ENCODE data around the gene DSC2.

DSC2 gene

DNA sequence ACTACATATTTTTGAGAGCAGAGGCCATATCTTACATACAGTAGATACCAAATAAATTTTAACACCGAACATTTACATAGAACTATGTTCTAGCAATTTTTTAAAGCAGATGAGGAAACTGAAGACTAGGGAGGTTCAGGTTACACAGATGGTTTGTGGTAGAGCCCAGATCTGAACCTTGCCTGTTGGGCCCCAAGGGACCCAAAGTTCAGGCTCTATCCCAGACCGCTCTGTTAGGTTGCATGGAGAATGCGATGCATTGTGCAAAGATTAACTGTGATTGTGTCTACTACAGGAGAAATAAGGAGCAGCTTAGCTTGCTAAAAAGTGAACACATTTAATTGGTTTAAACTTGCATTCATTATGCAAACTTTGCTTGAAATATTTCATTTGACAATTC is 43.3 kb downstream of the DSC2 start:
- no peak for TF ChIP-seq CTCF (IDR thresholded peaks at IDR 0.05; ENCODE audit: extremely low read depth, missing control alignments)
- DNase-seq (ENCODE audit: low spot score) = no peak

DNA sequence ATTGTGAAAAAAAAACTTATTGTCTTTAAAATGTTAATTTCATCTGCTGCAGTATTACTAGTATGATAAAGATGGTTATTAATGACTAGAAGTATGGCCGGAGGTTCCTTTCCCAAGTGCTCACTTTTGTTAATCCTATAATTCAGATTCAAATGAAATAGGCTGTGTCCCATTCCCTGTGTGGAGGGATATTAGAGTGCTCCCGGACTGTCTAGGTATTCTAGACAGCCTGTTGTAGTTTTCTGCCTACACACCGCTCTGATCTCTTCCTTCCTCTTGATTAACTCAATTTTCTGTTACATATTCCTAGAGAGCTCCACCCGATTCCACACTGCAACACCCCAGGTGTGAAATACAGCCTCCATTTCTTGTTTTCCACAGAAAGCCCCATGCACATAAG is 44.3 kb downstream of the DSC2 start:
- no peak for DNase-seq (ENCODE audit: low spot score)

GRCh38 chr18:31057051-31057450 is 45.2 kb downstream of the DSC2 start:
- no peak for DNase-seq (ENCODE audit: low spot score)
- no peak for TF ChIP-seq CTCF (IDR thresholded peaks at IDR 0.05; ENCODE audit: extremely low read depth, missing control alignments)

More for the DNA sequence above, 44.3 kb downstream of the DSC2 start:
- no peak for TF ChIP-seq CTCF (IDR thresholded peaks at IDR 0.05; ENCODE audit: extremely low read depth, missing control alignments)

DNA sequence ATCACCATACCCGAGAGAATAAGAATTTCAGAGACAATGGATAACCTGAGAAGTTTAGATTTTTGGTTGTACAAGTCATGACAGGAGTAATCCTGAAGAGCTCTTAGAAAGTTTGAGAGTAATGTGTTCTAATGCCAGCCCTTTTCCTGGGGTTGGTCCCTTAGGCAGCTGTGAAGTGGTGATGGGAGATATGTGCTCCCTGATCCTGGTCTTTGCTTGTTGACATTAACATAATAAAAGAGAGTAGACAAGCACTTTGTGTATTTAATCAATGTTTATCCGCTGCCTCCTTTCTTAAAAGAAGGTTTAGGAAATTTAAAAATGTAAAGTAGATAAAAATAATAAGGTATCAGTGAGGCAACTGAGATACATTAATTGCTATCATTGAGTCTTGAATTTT is 45.9 kb downstream of the DSC2 start:
- DNase-seq (ENCODE audit: low spot score) = no peak
- no peak for TF ChIP-seq CTCF (IDR thresholded peaks at IDR 0.05; ENCODE audit: extremely low read depth, missing control alignments)

GRCh38 chr18:31050635-31051034 is 51.6 kb downstream of the DSC2 start:
- no peak for TF ChIP-seq CTCF (IDR thresholded peaks at IDR 0.05; ENCODE audit: extremely low read depth, missing control alignments)
- no peak for DNase-seq (ENCODE audit: low spot score)

DNA sequence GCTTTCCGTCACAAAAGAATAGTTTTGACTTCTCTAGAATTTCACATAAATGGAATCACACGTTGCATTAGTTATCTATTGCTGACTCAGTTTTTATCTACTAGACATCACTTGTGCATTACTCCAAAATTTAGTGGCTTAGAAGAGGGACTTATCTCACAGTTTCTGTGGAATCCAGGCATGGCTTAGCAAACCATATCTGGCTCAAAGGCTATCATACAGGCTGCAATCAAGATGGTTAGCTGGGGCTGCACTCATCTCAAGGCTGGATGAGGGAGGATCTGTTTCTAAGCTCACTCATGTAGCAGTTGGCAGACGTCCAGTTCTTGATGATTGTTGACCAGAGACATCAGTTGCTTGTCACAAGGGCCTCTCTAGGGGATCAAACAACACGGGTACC is 53.0 kb downstream of the DSC2 start:
- TF ChIP-seq CTCF (IDR thresholded peaks at IDR 0.05; ENCODE audit: extremely low read depth, missing control alignments) = no peak
- DNase-seq (ENCODE audit: low spot score) = no peak

GRCh38 chr18:31048216-31048615 is 54.0 kb downstream of the DSC2 start:
- DNase-seq (ENCODE audit: low spot score) = no peak
- TF ChIP-seq CTCF (IDR thresholded peaks at IDR 0.05; ENCODE audit: extremely low read depth, missing control alignments) = no peak
